AG04450 (cell line): Measurements from ENCODE around the gene RUFY3. TPM values are rescaled to one million over a fixed set of nuclear protein-coding genes. Genes with fewer than 3 reads are reported as not detected.
A peak's percentile ranks its signal among the peaks of the same experiment; 100 is the strongest.
"Not testable (repeated sequence)": the region's sequence is repeated elsewhere in the genome, so short reads cannot be mapped to it uniquely, and the experiment has no call there.

Experiments used
- CTCF ChIA-PET: fragments of 300-600, 350-600 bp; formaldehyde crosslinking; extraction: SDS; loops from one replicate; lab custom pipeline; 2022; ENCODE audit warnings: antibody characterized with exemption, inconsistent platforms; lab: Charles Lee
- POLR2A ChIA-PET: fragments of 350-600 bp; formaldehyde crosslinking; extraction: SDS; loops from one replicate; lab custom pipeline; 2021; ENCODE audit warnings: antibody characterized with exemption, inconsistent platforms; lab: Yijun Ruan, JAX
- DNase-seq: peaks from one replicate; pipeline ENCODE4 v3.0.0-alpha.2; 2011; ENCODE audit warnings: low read depth, low spot score
- H3K27ac ChIP-seq: one replicate; pipeline ENCODE4 v1.5.1; 2012; ENCODE audit warnings: low read depth, low read length, control low read depth
- H3K27me3 ChIP-seq: one replicate; pipeline ENCODE4 v1.6.0; 2012; ENCODE audit warnings: low read length; ENCODE audit not compliant: control insufficient read depth, insufficient read depth
- H3K4me3 ChIP-seq: 2 replicates; pipeline ENCODE4 v1.5.1; 2011; ENCODE audit warnings: mild to moderate bottlenecking, low read depth, low read length, control low read depth
- H3K9me3 ChIP-seq: 2 replicates; pipeline ENCODE4 v1.5.1; 2012; ENCODE audit warnings: low read length; ENCODE audit not compliant: control insufficient read depth, insufficient read depth
- polyA plus RNA-seq: library from polyadenylated mRNA; depleted of rRNA; stranded (reverse); fragments of >200 nt; gene quantifications from 2 replicates; pipeline ENCODE4 v1.2.3, GENCODE V29; 2011
- TF ChIP-seq, protein P1 (sequence below): IDR thresholded peaks from 2 replicates; pipeline ENCODE4 v1.5.1; 2011; ENCODE audit warnings: low read depth, low read length, control low read depth, inconsistent platforms

Gene RUFY3
- polyA plus RNA-seq, 1 experiment, result 57.9 TPM

DNA sequence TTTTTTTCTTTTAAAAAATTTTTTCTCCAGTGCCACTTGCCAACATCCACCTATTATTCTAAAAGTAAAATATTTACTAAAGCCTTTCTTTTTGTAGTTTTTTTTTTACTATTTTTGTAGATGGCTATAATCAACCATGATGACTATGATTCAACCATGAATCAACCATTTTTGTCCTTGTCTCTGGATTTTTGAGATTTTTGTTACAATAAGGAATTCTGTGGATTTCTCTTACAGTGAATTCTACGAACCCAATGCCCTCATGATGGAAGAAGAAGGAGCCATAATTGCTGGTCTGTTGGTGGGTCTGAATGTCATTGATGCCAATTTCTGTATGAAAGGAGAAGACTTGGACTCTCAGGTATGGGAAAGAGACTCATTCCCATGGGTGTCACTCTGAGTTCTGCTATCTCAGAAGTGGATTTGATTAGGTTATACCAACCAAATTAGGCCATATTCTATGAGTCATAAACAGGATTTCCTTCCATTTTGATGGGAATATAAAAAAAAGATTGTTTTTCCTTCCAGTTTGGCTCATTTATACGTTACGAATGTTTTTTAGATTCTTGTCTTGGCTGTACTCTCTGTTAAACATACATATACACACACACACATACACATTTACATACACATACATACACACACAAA lies 46.7 kb downstream of the RUFY3 start:
- no peak for DNase-seq
- no peak overlapping the region for H3K27ac ChIP-seq
- ChIA-PET CTCF (no interaction called here), POLR2A (no interaction called here)
- TF ChIP-seq, protein P1, sequence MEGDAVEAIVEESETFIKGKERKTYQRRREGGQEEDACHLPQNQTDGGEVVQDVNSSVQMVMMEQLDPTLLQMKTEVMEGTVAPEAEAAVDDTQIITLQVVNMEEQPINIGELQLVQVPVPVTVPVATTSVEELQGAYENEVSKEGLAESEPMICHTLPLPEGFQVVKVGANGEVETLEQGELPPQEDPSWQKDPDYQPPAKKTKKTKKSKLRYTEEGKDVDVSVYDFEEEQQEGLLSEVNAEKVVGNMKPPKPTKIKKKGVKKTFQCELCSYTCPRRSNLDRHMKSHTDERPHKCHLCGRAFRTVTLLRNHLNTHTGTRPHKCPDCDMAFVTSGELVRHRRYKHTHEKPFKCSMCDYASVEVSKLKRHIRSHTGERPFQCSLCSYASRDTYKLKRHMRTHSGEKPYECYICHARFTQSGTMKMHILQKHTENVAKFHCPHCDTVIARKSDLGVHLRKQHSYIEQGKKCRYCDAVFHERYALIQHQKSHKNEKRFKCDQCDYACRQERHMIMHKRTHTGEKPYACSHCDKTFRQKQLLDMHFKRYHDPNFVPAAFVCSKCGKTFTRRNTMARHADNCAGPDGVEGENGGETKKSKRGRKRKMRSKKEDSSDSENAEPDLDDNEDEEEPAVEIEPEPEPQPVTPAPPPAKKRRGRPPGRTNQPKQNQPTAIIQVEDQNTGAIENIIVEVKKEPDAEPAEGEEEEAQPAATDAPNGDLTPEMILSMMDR, result no peak
- H3K4me3 ChIP-seq, result no peak overlapping the region
- no peaks in the 10 kb centered on the region for H3K9me3 ChIP-seq
- no peaks in the 10 kb centered on the region for H3K27me3 ChIP-seq

DNA sequence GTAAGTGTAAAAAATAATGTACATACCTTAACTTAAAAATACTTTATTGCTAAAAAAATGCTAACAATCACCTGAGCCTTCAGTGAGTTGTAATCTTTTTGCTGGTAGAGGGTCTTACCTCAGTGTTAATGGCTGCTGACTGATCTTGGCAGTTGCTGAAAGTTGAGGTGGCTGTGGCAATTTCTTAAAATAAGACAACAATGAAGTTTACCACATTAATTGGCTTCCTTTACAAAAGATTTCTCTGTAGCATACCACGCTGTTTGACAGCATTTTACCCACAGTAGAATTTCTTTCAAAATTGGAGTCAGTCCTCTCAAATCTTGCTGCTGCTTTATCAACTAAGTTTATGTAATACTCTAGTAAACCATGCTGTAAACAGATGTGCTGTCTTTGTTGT lies 47.6 kb downstream of the RUFY3 start:
- POLR2A ChIA-PET, H3K27me3 ChIP-seq, H3K9me3 ChIP-seq, CTCF ChIA-PET, H3K27ac ChIP-seq, DNase-seq, H3K4me3 ChIP-seq: not testable (repeated sequence)

DNA sequence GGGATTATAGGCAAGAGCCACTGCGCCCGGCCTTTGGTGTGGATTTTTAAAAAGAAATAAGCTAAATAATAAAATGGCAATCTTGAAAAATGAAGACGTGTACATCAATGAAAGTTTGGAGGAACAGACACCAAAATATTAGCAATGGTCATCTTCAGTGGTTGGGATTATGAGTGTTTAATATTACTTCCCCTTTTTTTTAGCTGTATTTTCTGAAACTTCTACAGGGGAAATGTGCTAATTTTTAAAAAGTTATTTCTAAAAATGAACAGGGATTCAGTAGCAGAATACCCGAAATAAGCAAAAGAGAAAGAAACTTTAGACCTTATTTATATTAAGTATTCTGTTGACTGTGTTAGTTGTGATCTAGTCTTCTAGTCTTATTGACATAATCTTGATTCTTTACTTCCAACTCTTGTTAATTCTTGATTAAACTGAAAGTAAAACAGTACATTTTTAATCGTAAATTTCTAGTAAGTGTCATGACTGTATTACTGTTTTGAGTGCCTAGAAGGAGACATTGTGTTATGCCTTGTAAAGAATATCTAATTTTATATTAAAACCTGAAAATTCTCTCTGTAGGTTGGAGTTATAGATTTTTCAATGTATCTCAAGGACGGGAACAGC lies 51.3 kb downstream of the RUFY3 start:
- POLR2A ChIA-PET, result no interaction called here
- Histone ChIP-seq H3K4me3 (no peak overlapping the region), H3K9me3 (no peaks in the 10 kb centered on the region), H3K27me3 (no peaks in the 10 kb centered on the region), H3K27ac (no peak overlapping the region)
- no peak for DNase-seq
- CTCF ChIA-PET, result interaction anchor here (1.7 kb wide), 1 partner anchor 121 kb away, joined by 4 read pairs; no protein-coding TSS in a partner anchor
- TF ChIP-seq, protein P1, result no peak

DNA sequence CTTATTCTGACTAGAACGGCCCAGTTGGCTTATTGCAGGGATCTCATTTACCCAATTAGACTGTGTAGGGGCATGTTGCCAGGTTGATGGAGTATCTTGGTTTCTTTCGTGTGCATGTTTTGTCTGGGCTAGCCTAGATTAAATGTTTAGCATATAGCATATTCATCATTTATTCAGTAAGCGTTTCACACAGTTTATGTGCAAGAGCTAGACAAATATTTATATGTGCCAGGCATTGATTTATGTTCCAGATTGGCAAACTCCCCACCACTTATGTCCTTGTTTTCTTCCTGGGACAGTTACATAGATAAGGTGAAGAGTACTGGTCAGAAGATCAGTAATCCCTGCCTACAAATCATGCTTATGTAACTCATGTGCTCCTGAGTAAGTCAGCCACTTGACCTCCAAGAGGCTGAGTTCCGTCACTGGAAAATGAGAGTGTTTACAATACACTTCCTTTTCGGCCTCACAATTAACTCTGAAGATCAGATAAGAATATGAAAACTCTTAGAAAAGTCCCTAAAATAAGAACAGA lies 57.2 kb downstream of the RUFY3 start:
- Histone ChIP-seq H3K27ac (peak overlapping the region; percentile 3), H3K4me3 (no peak overlapping the region), H3K9me3 (no peaks in the 10 kb centered on the region), H3K27me3 (no peaks in the 10 kb centered on the region)
- POLR2A ChIA-PET, result interaction anchor here (0.6 kb wide), 1 partner anchor 24 kb away, joined by 5 read pairs; no protein-coding TSS in a partner anchor
- CTCF ChIA-PET, result interaction anchor here (0.6 to 0.7 kb wide), 3 partner anchors 12 to 55 kb away, joined by 3 read pairs; no protein-coding TSS in a partner anchor
- TF ChIP-seq, protein P1, result no peak
- peak; percentile 55 for DNase-seq

DNA sequence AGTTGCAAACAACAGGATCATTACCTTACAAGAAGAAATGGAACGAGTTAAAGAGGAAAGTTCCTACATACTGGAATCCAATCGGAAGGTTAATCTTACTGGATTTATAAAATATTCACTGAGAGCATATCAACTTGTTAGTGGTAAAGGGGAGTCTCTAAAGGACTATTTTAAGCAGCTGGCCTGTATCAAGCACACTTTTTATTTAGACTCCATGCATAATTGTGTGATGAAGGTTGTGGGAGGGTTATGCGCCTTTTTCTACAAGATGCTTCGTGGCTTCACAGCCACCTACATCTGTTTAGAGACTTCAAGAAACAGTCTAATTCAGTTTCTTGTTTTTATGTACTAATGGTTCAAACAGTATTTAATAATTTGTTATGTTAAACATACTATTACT lies 61.3 kb downstream of the RUFY3 start:
- TF ChIP-seq, protein P1, result no peak
- H3K27ac ChIP-seq, result no peak overlapping the region
- H3K27me3 ChIP-seq, result no peaks in the 10 kb centered on the region
- peak; percentile 18 for DNase-seq
- ChIA-PET CTCF (no interaction called here), POLR2A (interaction anchor here (0.9 kb wide), 1 partner anchor 143 kb away, joined by 3 read pairs; no protein-coding TSS in a partner anchor)
- no peak overlapping the region for H3K4me3 ChIP-seq
- no peaks in the 10 kb centered on the region for H3K9me3 ChIP-seq
